Bronchial epithelial cell (primary cell): ENCODE measurements around the gene STX18. TPM values are rescaled to one million over a fixed set of nuclear protein-coding genes. Genes with fewer than 3 reads are reported as not detected.
A peak's percentile ranks its signal among the peaks of the same experiment; 100 is the strongest.

Experiments
- DNase-seq: peaks from one replicate; pipeline ENCODE4 v3.0.0-alpha.2; 2010; ENCODE audit warnings: low read depth
- FAIRE-seq: peaks from 2 replicates; lab custom pipeline; 2011; peaks lifted over from hg19 to GRCh38; lab: Jason Lieb, UNC
- H3K27me3 ChIP-seq: 2 replicates; pipeline ENCODE4 v1.5.1; 2011; ENCODE audit warnings: low read length; ENCODE audit not compliant: control insufficient read depth, insufficient read depth
- H3K36me3 ChIP-seq: 2 replicates; pipeline ENCODE4 v1.5.1; 2011; ENCODE audit warnings: low read length; ENCODE audit not compliant: control insufficient read depth, insufficient read depth
- H3K4me3 ChIP-seq: 2 replicates; pipeline ENCODE4 v1.5.1; 2011; ENCODE audit warnings: mild to moderate bottlenecking, low read depth, low read length, control low read depth
- total RNA-seq: library from RNA; depleted of rRNA; stranded (reverse); fragments of >200 nt; gene quantifications from 2 replicates; pipeline ENCODE4 v1.2.1, GENCODE V29; 2014
- TF ChIP-seq, protein P1 (sequence below): IDR thresholded peaks from 2 replicates; pipeline ENCODE4 v1.5.1; 2011; ENCODE audit warnings: mild to moderate bottlenecking, moderate library complexity, low read length, control low read depth, inconsistent platforms; ENCODE audit not compliant: insufficient read depth, severe bottlenecking

Gene STX18
- total RNA-seq, 1 donor from 2014 or later = 21.6 TPM

DNA sequence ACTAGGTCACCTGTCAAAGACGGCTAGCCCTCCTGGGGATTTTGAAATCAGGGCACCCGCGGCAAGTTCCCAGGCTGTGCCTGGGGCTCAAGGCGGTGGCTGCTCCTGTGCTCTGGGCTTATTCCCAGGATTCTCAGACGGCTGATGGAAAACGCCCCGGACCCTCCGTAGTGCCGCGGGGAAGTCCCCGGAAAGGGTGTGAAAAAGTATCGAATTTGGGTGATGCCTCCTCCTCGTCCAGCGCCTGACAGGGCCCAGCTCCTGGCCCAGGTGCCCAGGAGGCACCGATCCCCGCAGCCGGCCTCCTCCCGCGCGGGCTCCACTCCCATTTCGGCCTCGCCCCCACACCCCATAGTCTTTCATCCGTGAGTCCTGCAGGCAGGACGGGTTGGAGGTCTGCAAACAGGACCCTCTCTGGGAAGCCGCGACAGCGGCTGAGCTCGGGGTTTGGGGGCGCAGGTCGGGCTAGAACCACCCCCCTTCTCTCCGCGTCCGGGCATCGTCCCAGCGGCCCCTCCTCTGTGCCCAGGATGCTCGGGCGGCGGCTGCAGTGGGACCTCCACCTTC is 156.0 kb downstream of the STX18 start:
- FAIRE-seq (no peak), DNase-seq (no peak)
- peak overlapping the region; percentile 60 for H3K4me3 ChIP-seq
- TF ChIP-seq, protein P1, sequence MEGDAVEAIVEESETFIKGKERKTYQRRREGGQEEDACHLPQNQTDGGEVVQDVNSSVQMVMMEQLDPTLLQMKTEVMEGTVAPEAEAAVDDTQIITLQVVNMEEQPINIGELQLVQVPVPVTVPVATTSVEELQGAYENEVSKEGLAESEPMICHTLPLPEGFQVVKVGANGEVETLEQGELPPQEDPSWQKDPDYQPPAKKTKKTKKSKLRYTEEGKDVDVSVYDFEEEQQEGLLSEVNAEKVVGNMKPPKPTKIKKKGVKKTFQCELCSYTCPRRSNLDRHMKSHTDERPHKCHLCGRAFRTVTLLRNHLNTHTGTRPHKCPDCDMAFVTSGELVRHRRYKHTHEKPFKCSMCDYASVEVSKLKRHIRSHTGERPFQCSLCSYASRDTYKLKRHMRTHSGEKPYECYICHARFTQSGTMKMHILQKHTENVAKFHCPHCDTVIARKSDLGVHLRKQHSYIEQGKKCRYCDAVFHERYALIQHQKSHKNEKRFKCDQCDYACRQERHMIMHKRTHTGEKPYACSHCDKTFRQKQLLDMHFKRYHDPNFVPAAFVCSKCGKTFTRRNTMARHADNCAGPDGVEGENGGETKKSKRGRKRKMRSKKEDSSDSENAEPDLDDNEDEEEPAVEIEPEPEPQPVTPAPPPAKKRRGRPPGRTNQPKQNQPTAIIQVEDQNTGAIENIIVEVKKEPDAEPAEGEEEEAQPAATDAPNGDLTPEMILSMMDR = no peak
- no peaks in the 10 kb centered on the region for H3K36me3 ChIP-seq
- H3K27me3 ChIP-seq = no peaks in the 10 kb centered on the region

DNA sequence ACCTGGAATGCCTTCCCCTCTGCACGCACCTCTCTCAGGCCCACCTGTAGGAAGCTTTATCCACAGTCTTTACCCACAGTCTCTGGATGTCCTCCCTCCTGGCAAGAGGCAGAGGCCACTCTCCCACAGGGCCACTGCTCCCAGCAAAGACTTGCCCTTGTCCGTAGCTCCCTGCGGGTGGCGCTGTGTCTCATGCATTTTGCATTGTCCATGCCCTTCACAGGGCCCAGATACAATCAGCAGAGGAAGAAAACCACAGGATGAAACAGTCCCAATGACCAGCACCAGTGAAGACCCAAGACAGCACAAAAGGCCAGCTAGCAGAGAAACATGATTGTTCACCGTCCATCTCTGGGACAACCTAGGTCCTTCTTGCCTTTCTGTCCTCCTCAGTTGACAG is 157.0 kb downstream of the STX18 start:
- TF ChIP-seq, protein P1 = peak; percentile 87
- no peak overlapping the region for H3K4me3 ChIP-seq
- FAIRE-seq (peak; percentile 64), DNase-seq (peak; percentile 55)
- H3K36me3 ChIP-seq = no peaks in the 10 kb centered on the region
- no peaks in the 10 kb centered on the region for H3K27me3 ChIP-seq

DNA sequence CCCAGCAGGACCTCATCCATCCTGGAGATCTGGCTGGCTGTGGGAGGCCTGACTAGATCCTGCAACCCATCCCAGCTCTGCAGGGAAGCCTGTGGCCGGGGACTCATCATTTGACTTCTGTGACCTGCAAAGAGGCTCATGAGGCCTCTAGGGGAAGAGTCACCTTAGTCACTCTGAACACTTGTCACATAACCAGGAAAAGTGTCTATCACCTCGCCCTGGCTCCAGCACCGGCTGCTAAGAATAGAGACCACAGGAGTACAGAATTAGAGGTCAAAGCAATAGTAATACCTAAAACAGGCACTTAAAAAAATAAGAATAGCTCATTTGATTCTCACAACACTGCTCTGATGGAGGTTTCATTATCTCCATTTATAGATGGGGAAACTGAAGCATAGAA is 158.8 kb downstream of the STX18 start:
- FAIRE-seq = no peak
- TF ChIP-seq, protein P1 = no peak
- DNase-seq = no peak
- H3K27me3 ChIP-seq = no peaks in the 10 kb centered on the region
- no peaks in the 10 kb centered on the region for H3K36me3 ChIP-seq
- no peak overlapping the region for H3K4me3 ChIP-seq

DNA sequence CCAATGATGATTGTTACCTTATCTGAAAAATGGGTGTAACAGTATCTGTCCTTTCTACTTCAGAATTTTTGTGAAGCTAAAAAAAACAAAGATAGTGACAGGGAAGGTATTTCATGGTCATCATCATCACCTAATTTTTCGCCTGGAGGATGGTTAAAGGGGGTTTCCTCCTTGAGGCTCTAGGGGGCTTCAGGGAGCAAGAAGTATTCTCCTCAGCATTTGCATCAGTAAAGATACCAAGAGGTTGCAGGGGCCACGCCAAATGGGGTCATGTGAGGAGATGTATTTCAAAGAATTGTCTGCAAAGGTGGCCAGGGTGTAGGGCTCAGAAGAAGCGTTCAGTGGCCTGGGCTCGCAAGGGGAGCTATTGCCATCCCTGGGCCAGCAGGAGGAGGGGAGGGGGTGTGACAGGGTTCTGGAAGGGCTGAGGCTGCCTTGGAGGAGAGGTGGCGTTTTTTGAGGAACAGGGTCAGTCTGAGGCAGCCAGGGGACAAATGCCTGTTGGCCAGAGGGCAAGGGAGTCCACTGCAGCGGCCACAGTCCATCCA is 162.2 kb downstream of the STX18 start:
- Histone ChIP-seq H3K27me3 (no peaks in the 10 kb centered on the region), H3K4me3 (no peak overlapping the region), H3K36me3 (no peaks in the 10 kb centered on the region)
- DNase-seq (no peak), FAIRE-seq (no peak)
- TF ChIP-seq, protein P1 = no peak

DNA sequence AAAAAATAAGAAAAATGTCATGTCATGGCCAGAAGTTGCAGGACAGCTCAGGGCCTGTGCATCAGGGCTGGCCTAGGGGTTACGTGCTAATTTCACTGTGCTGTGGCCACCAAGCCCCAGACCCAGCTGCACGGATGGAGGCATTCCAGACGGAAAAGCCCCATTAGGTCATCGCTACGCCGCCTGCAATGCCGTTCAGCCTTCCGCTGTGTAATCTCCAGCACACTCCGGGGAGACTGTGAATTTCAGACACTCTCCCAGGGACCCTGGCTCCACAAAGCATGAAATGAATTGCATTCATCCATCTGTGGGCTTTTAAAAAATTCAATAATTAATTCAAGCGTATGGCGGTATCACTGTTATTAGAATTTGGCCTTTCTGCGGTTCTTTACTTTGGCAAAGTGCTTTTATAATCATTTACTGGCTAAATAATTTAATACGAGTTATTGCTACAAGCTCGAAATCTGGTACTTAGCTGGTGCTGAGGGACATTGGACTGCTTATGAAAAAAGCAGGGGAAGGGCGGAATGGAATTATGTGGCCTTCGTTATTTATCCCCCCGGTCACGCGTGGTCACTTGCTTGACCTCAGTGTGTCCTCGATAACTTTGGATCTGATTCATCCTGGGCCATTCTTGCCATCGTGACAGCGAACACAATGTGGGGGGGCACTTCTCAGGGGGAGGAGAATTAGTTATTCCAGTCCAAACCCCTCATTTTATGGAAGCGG is 164.0 kb downstream of the STX18 start:
- no peaks in the 10 kb centered on the region for H3K36me3 ChIP-seq
- no peaks in the 10 kb centered on the region for H3K27me3 ChIP-seq
- TF ChIP-seq, protein P1 = no peak
- DNase-seq (no peak), FAIRE-seq (no peak)
- no peak overlapping the region for H3K4me3 ChIP-seq

DNA sequence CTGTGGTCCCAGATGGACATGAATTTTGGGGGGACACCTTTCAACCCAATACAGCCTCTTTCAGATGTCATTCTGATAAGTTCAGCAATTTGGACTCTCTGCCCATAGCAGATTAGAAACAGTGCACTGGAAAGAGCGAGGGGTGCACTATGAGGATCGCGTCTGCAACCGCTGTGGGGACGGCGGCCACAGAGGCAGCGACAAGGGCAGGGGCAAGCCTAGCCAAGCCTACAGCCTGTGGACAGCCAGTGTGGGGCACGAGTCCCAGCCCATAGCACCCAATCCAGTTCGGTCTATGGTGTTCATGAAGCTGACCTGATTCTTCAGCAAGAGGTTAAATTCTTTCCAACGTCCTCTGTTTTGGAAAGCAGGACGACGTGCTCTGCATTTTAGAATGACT is 164.7 kb downstream of the STX18 start:
- DNase-seq (no peak), FAIRE-seq (no peak)
- TF ChIP-seq, protein P1 = no peak
- H3K36me3 ChIP-seq = no peaks in the 10 kb centered on the region
- no peaks in the 10 kb centered on the region for H3K27me3 ChIP-seq
- H3K4me3 ChIP-seq = no peak overlapping the region
